K562 (cell line): ENCODE measurements around the gene ELAVL3. TPM values are rescaled to one million over a fixed set of nuclear protein-coding genes. Genes with fewer than 3 reads are reported as not detected.

Experiments used
- ATAC-seq: fragments of 200-7000 bp; cut with Tn5 transposase; 3 replicates; pipeline ENCODE4 v1.9.1; 2020; ENCODE audit warnings: moderate library complexity
- BruUV-seq: library from RNA; stranded (reverse); fragments of 400-500 nt; replicated peaks from 2 replicates; lab custom pipeline; 2021; lab: Mats Ljungman, UMichigan
- CTCF ChIA-PET: fragments of 300-600 bp; formaldehyde crosslinking; extraction: SDS; loops from one replicate; lab custom pipeline; 2021; ENCODE audit warnings: low intra/inter-chr PET ratio; lab: Yijun Ruan, JAX
- POLR2A ChIA-PET: fragments of 300-600, 350-650 bp; sonication (Branson Sonifier 250); formaldehyde crosslinking; extraction: SDS; loops from one replicate; lab custom pipeline; 2021; ENCODE audit warnings: antibody characterized with exemption, inconsistent platforms; lab: Yijun Ruan, JAX
- DNase-seq, 4 experiments: peaks; one replicate each; pipeline versions ENCODE4 v3.0.0 to v3.0.0-alpha.2; 2011 to 2018; ENCODE audit warnings: low spot score in 3 of 4, mixed read lengths in 3 of 4; ENCODE audit errors: extremely low read depth in 1 of 4
- FAIRE-seq: peaks from 2 replicates; lab custom pipeline; 2011; peaks lifted over from hg19 to GRCh38; lab: Jason Lieb, UNC
- H2AFZ ChIP-seq: 2 replicates; pipeline ENCODE4 v1.6.0; 2011; ENCODE audit warnings: low read depth, low read length, control low read depth, inconsistent platforms
- H3K27ac ChIP-seq: fragments of 200-600 bp; 3 replicates; pipeline ENCODE4 v1.8.0; 2011; ENCODE audit warnings: low read depth, mild to moderate bottlenecking, control low read depth, inconsistent platforms, low read length, moderate library complexity, mixed read lengths; ENCODE audit errors: extremely low read depth
- H3K27me3 ChIP-seq, 2 experiments: fragments of 300-600 bp in 1 of 2; 2 replicates in 1 of 2; 3 replicates in 1 of 2; pipeline versions ENCODE4 v1.6.0 to v1.8.0; 2011; ENCODE audit warnings: inconsistent platforms in 2 of 2, low read length in 2 of 2, mild to moderate bottlenecking in 1 of 2, mixed read lengths in 1 of 2, moderate library complexity in 1 of 2; ENCODE audit not compliant: control insufficient read depth in 2 of 2, insufficient read depth in 2 of 2
- H3K36me3 ChIP-seq: fragments of 300-600 bp; 3 replicates; pipeline ENCODE4 v1.8.0; 2011; ENCODE audit warnings: mild to moderate bottlenecking, low read length, inconsistent platforms; ENCODE audit not compliant: control insufficient read depth, insufficient read depth
- H3K4me1 ChIP-seq, 2 experiments: fragments of 200-600 bp in 1 of 2; replicated peaks in 1 of 2; 2 replicates in 1 of 2; 3 replicates in 1 of 2; pipeline versions ENCODE4 v1.5.1 to v1.8.0; 2011; ENCODE audit warnings: inconsistent platforms in 2 of 2, low read length in 2 of 2, mild to moderate bottlenecking in 1 of 2, mixed read lengths in 1 of 2, moderate library complexity in 1 of 2; ENCODE audit not compliant: control insufficient read depth in 2 of 2, insufficient read depth in 2 of 2
- H3K4me2 ChIP-seq: 2 replicates; pipeline ENCODE4 v1.6.1; 2011; ENCODE audit warnings: low read length, control low read depth, inconsistent platforms, mixed read lengths; ENCODE audit not compliant: insufficient read depth
- H3K4me3 ChIP-seq: fragments of 200-600 bp; sonication (generic), shearing (Covaris generic); 2 replicates; pipeline ENCODE4 v1.5.1; 2016; ENCODE audit warnings: control low read depth, inconsistent platforms
- H3K79me2 ChIP-seq: fragments of 200-600 bp; 3 replicates; pipeline ENCODE4 v1.8.0; 2011; ENCODE audit warnings: low read length, inconsistent platforms; ENCODE audit not compliant: control insufficient read depth, insufficient read depth
- H3K9ac ChIP-seq, 2 experiments: 2 replicates each; pipeline versions ENCODE4 v1.6.0 to v1.6.1; 2011; ENCODE audit warnings: low read depth in 2 of 2, low read length in 2 of 2, control low read depth in 1 of 2, inconsistent platforms in 1 of 2, mild to moderate bottlenecking in 1 of 2, mixed read lengths in 1 of 2; ENCODE audit not compliant: insufficient read depth in 1 of 2
- H3K9me1 ChIP-seq: one replicate; pipeline ENCODE4 v1.6.0; 2011; ENCODE audit warnings: inconsistent platforms, mild to moderate bottlenecking, low read length, moderate library complexity; ENCODE audit not compliant: control insufficient read depth, insufficient read depth
- H3K9me3 ChIP-seq: replicated peaks from 2 replicates; pipeline ENCODE4 v1.5.1; 2011; ENCODE audit warnings: low read depth, low read length, inconsistent platforms; ENCODE audit not compliant: control insufficient read depth, insufficient read depth
- H4K20me1 ChIP-seq: replicated peaks from 2 replicates; pipeline ENCODE4 v1.6.1; 2011; ENCODE audit warnings: low read length, inconsistent platforms, mixed read lengths; ENCODE audit not compliant: control insufficient read depth, insufficient read depth
- AFF1 ChIP-seq, 2 experiments: fragments of 450-650 bp; IDR thresholded peaks; 2 replicates each; pipeline ENCODE4 v1.6.1; 2018; ENCODE audit warnings: mild to moderate bottlenecking in 2 of 2, low read depth in 1 of 2; ENCODE audit not compliant: partially characterized antibody in 2 of 2
- ATF4 ChIP-seq: fragments of 450-650 bp; formaldehyde crosslinking; IDR thresholded peaks from 2 replicates; pipeline ENCODE4 v1.4.0; 2022; ENCODE audit warnings: mild to moderate bottlenecking, moderate library complexity
- CHAMP1 ChIP-seq: fragments of 450-650 bp; IDR thresholded peaks from 2 replicates; pipeline ENCODE4 v1.6.1; 2016; ENCODE audit warnings: mild to moderate bottlenecking
- EWSR1 ChIP-seq: fragments of 450-650 bp; IDR thresholded peaks from 2 replicates; pipeline ENCODE4 v1.6.1; 2018; ENCODE audit warnings: borderline replicate concordance, mild to moderate bottlenecking, low read depth, moderate library complexity; ENCODE audit not compliant: partially characterized antibody
- MBD2 ChIP-seq: sonication (generic); IDR thresholded peaks from 2 replicates; pipeline ENCODE4 v1.6.1; 2016; ENCODE audit warnings: low read depth, borderline replicate concordance
- MLLT1 ChIP-seq, 2 experiments: fragments of 450-650 bp; IDR thresholded peaks; 2 replicates each; pipeline ENCODE4 v1.6.1; 2016
- RHOXF2B ChIP-seq: fragments of 250-450 bp; sonication (Bioruptor Pico); conservative IDR thresholded peaks from 2 replicates; pipeline ENCODE4 v1.5.1; 2021
- ZNF24 ChIP-seq: fragments of 450-650 bp; IDR thresholded peaks from 2 replicates; pipeline ENCODE4 v1.6.1; 2016
- ZNF274 ChIP-seq: IDR thresholded peaks from 2 replicates; pipeline ENCODE4 v1.6.1; 2011; ENCODE audit warnings: low read depth, mild to moderate bottlenecking, low read length, moderate library complexity, borderline replicate concordance
- ZNF511 ChIP-seq: sonication (generic); formaldehyde crosslinking; IDR thresholded peaks from 2 replicates; pipeline ENCODE4 v1.8.0; 2022; ENCODE audit warnings: mild to moderate bottlenecking, missing genetic modification reagents
- WGBS: fragments of 100-300 bp; shearing (Covaris generic); methylation state at CpG from one replicate; pipeline ENCODE4 v1.1.6; 2016; ENCODE audit warnings: low coverage, mixed read lengths; ENCODE audit not compliant: insufficient coverage; ENCODE audit errors: missing lambda C conversion rate; 5-methylcytosine and 5-hydroxymethylcytosine counted together
- in situ Hi-C: fragments of 300-500 bp; cut with MboI; formaldehyde crosslinking; loops from 4 replicates; pipeline ENCODE4 v1.15.0; 2018; ENCODE audit warnings: inconsistent platforms, mixed read lengths
- intact Hi-C: fragments of 100-400 bp; cut with micrococcal nuclease; formaldehyde crosslinking; loops from 2 replicates; pipeline ENCODE4 v1.14.2; 2022
- polyA plus RNA-seq, 8 experiments: library from polyadenylated mRNA; depleted of rRNA in 4 of 8; stranded (reverse) in 5 of 8; unstranded in 3 of 8; fragments of >200 nt; fragmentation: Nextera tagmentation in 2 of 8; fragmentation: Illumina TruSeq in 1 of 8; extraction: Ambion mirVana in 2 of 8; extraction: Trizol in 1 of 8; gene quantifications; 2 replicates each; pipeline versions ENCODE4 v1.2.1 to v1.2.3, GENCODE V29; 2011 to 2014; ENCODE audit warnings: inconsistent platforms in 1 of 8, missing spikeins in 1 of 8
- total RNA-seq, 7 experiments: library from RNA; depleted of rRNA in 6 of 7; stranded (reverse); fragments of >200 nt in 6 of 7; fragmentation: Illumina TruSeq in 2 of 7; extraction: Trizol in 2 of 7; gene quantifications; 2 replicates each; pipeline versions ENCODE4 v1.2.1 to v1.2.3, GENCODE V29; 2011 to 2021; ENCODE audit warnings: low replicate concordance in 1 of 7

Gene ELAVL3
- total and polyA plus RNA-seq, 9 of the 15 experiments (the other 6 are each of a cell fraction or from before 2014, with no cell fraction given): not detected

GRCh38 chr19:11473725-11474124, 7.1 kb downstream of the ELAVL3 start:
- Histone ChIP-seq H3K9me3 (no peaks in the 10 kb centered on the region), H3K36me3 (no peaks in the 10 kb centered on the region), H3K79me2 (no peaks in the 10 kb centered on the region), H3K4me2 (no peak overlapping the region), H3K27me3 (peaks cover 10 to 26% of the 10 kb centered on the region in 2 experiments), H3K9me1 (no peaks in the 10 kb centered on the region), H2AFZ (no peak overlapping the region), H3K4me3 (no peak overlapping the region), H3K27ac (no peak overlapping the region), H3K4me1 (peaks cover 4 to 7% of the 10 kb centered on the region in 2 experiments; a peak in 2 of 5 replicates), H4K20me1 (no peaks in the 10 kb centered on the region; the same call in 1 of the 2 replicates), H3K9ac (no peak overlapping the region)
- no TSS peak for BruUV-seq
- intact Hi-C loops (no loop called here), in situ Hi-C loops (no loop called here)
- FAIRE-seq (no peak), DNase-seq (no peak), ATAC-seq (no peak)
- 5% methylated on average over 4 of the region's 4 CpGs for WGBS
- POLR2A ChIA-PET: interaction anchor here (0.6 kb wide), 1 partner anchor 63 kb away, joined by 3 read pairs; no protein-coding TSS in a partner anchor
- CTCF ChIA-PET: no interaction called here
- TF ChIP-seq MLLT1 (IDR thresholded peaks at IDR 0.05) (no peak), ZNF24 (no peak), MBD2 (no peak), EWSR1 (no peak), ZNF274 (no peak), RHOXF2B (no peak), CHAMP1 (no peak), ATF4 (no peak), ZNF511 (CRISPR knock-in tag) (no peak), AFF1 (IDR thresholded peaks at IDR 0.05; ENCODE audit: low read depth in 1 of 2, partially characterized antibody in 2 of 2) (no peak)
